ENCODE data around the gene SCRN2. TPM values are rescaled to one million over a fixed set of nuclear protein-coding genes. Genes with fewer than 3 reads are reported as not detected.

SCRN2 gene
- total and polyA plus RNA-seq, 2 donors (not counting 3 experiments of a cell fraction or from before 2014, with no cell fraction given), result 31.7 to 48.9 TPM

DNA sequence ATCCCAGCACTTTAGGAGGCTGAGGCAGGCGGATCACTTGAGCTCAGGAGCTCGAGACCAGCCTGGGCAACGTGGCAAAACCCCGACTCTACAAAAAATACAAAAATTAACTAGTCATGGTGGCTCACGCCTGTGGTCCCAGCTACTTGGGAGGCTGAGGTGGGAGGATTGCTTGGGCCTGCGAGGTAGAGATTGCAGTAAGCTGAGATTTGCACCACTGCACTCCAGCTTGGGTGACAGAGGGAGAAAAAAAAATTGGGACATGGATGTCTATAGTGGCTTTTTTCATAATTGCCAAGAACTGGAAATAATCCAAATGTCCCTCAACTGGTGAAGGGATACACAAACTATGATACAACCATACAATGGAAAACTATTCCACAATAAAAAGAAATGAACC lies 48.1 kb downstream of the SCRN2 start:
- H3K27ac ChIP-seq (ENCODE audit: insufficient read depth, low read depth, low read length), result no peak overlapping the region
- no peaks in the 10 kb centered on the region for H3K79me2 ChIP-seq (ENCODE audit: control insufficient read depth, insufficient read depth, low read length)
- peaks cover 5% of the 10 kb centered on the region for H3K4me1 ChIP-seq (ENCODE audit: control insufficient read depth, extremely low read depth, insufficient read depth, low read length)
- dilution Hi-C loops (cut with MboI; ENCODE audit: extremely low pct_ligation_motif_present, low sequenced_read_pairs), result no loop called here
- DNase-seq (ENCODE audit: low read depth, low spot score) (no peak), FAIRE-seq (no peak)
- no peaks in the 10 kb centered on the region for H3K9me1 ChIP-seq (replicated peaks; ENCODE audit: control insufficient read depth, extremely low read depth, insufficient read depth, low read length)
- H3K9ac ChIP-seq (replicated peaks; ENCODE audit: extremely low read depth, insufficient read depth, low read length), result no peak overlapping the region
- TF ChIP-seq POLR2AphosphoS5 (IDR thresholded peaks at IDR 0.05; ENCODE audit: insufficient read depth, low read depth, low read length) (no peak), MYC (IDR thresholded peaks at IDR 0.05; ENCODE audit: low read depth, low read length) (no peak), POLR2A (IDR thresholded peaks at IDR 0.05; ENCODE audit: low read depth, low read length) (no peak), EZH2 (IDR thresholded peaks at IDR 0.05; ENCODE audit: borderline replicate concordance, low read depth, low read length, severe bottlenecking) (no peak), JUN (IDR thresholded peaks at IDR 0.05; ENCODE audit: borderline replicate concordance, insufficient read depth, insufficient read length, low read depth) (no peak), FOS (IDR thresholded peaks at IDR 0.05; ENCODE audit: borderline replicate concordance, insufficient read depth, low read length) (no peak), GATA2 (IDR thresholded peaks at IDR 0.05; ENCODE audit: insufficient read depth, insufficient read length, low read depth, low read length) (no peak), MAX (IDR thresholded peaks at IDR 0.05; ENCODE audit: insufficient read depth, insufficient read length) (no peak)
- TF ChIP-seq, protein P1, sequence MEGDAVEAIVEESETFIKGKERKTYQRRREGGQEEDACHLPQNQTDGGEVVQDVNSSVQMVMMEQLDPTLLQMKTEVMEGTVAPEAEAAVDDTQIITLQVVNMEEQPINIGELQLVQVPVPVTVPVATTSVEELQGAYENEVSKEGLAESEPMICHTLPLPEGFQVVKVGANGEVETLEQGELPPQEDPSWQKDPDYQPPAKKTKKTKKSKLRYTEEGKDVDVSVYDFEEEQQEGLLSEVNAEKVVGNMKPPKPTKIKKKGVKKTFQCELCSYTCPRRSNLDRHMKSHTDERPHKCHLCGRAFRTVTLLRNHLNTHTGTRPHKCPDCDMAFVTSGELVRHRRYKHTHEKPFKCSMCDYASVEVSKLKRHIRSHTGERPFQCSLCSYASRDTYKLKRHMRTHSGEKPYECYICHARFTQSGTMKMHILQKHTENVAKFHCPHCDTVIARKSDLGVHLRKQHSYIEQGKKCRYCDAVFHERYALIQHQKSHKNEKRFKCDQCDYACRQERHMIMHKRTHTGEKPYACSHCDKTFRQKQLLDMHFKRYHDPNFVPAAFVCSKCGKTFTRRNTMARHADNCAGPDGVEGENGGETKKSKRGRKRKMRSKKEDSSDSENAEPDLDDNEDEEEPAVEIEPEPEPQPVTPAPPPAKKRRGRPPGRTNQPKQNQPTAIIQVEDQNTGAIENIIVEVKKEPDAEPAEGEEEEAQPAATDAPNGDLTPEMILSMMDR (IDR thresholded peaks at IDR 0.05; ENCODE audit: extremely low read depth in 1 of 2, insufficient read depth in 1 of 2, low read depth in 1 of 2, low read length in 2 of 2), result no peak
- no TSS peak for BruUV-seq (replicated peaks)
- no peaks in the 10 kb centered on the region for H3K36me3 ChIP-seq (ENCODE audit: control insufficient read depth in 2 of 2, extremely low read depth in 1 of 2, insufficient read depth in 2 of 2, low read length in 2 of 2)
- POLR2A ChIA-PET, result no interaction called here
- H3K27me3 ChIP-seq (ENCODE audit: control insufficient read depth in 2 of 2, insufficient read depth in 2 of 2, low read length in 2 of 2), result peaks cover 26 to 58% of the 10 kb centered on the region in 2 experiments
- H3K4me2 ChIP-seq (ENCODE audit: insufficient read depth, low read length), result no peak overlapping the region
- H2AFZ ChIP-seq (ENCODE audit: low read depth, low read length), result no peak overlapping the region
- intact Hi-C loops (cut with micrococcal nuclease), result no loop called here
- H3K4me3 ChIP-seq (replicated peaks in 1 of 3; ENCODE audit: insufficient read depth in 1 of 3, low read depth in 1 of 3, low read length in 3 of 3), result no peak overlapping the region
- H3K9me3 ChIP-seq (replicated peaks; ENCODE audit: control insufficient read depth, insufficient read depth, low read length), result no peaks in the 10 kb centered on the region
- CTCF ChIA-PET, result interaction anchor here (0.7 kb wide), 1 partner anchor 15 kb away, joined by 3 read pairs; no protein-coding TSS in a partner anchor
- H4K20me1 ChIP-seq (replicated peaks; ENCODE audit: control insufficient read depth, extremely low read depth, insufficient read depth, low read length), result no peaks in the 10 kb centered on the region

Data from endothelial cell of umbilical vein (primary cell).